Activated naive CD4-positive, alpha-beta T cell treated with anti-CD3 and anti-CD28 coated beads, Interleukin-2, amount 10 ng/mL, durations not matched to agents 7 days and 5 days (primary cell): ENCODE results near the gene CDKAL1.

Source experiments
- CTCF ChIA-PET: fragments of 350-600 bp; sonication (Branson Sonifier 250); formaldehyde crosslinking; loops from one replicate; lab custom pipeline; 2021; ENCODE audit warnings: antibody characterized with exemption; lab: Charles Lee
- DNase-seq: peaks from one replicate; pipeline ENCODE4 v3.0.0-alpha.2; 2020
- H3K27ac Mint-ChIP-seq: one replicate; pipeline ENCODE4 v1.8.0; 2021; ENCODE audit warnings: mild to moderate bottlenecking, moderate library complexity, mixed read lengths
- H3K27me3 Mint-ChIP-seq: one replicate; pipeline ENCODE4 v1.8.0; 2021; ENCODE audit warnings: mild to moderate bottlenecking, mixed read lengths
- H3K36me3 Mint-ChIP-seq: one replicate; pipeline ENCODE4 v1.8.0; 2021; ENCODE audit warnings: mixed read lengths
- H3K4me1 Mint-ChIP-seq: one replicate; pipeline ENCODE4 v1.8.0; 2021; ENCODE audit warnings: mixed read lengths
- H3K4me3 Mint-ChIP-seq: one replicate; pipeline ENCODE4 v1.8.0; 2021; ENCODE audit warnings: mild to moderate bottlenecking, moderate library complexity, mixed read lengths
- H3K9me3 Mint-ChIP-seq: one replicate; pipeline ENCODE4 v1.8.0; 2021; ENCODE audit warnings: mixed read lengths

Gene CDKAL1

GRCh38 chr6:20879526-20879925 lies 345.3 kb downstream of the CDKAL1 start:
- CTCF ChIA-PET, result no interaction called here
- H3K4me3 Mint-ChIP-seq, result no peak overlapping the region
- peaks cover 16% of the 10 kb centered on the region for H3K36me3 Mint-ChIP-seq
- H3K27ac Mint-ChIP-seq, result no peak overlapping the region
- DNase-seq, result no peak
- H3K9me3 Mint-ChIP-seq, result peaks cover 7% of the 10 kb centered on the region
- H3K4me1 Mint-ChIP-seq, result no peaks in the 10 kb centered on the region
- no peaks in the 10 kb centered on the region for H3K27me3 Mint-ChIP-seq

GRCh38 chr6:20881365-20881764 lies 347.1 kb downstream of the CDKAL1 start:
- H3K4me1 Mint-ChIP-seq, result no peaks in the 10 kb centered on the region
- no peak for DNase-seq
- no peaks in the 10 kb centered on the region for H3K27me3 Mint-ChIP-seq
- CTCF ChIA-PET, result interaction anchor here (0.8 kb wide), 1 partner anchor 1690 kb away, joined by 3 read pairs; no protein-coding TSS in a partner anchor
- H3K36me3 Mint-ChIP-seq, result peaks cover 16% of the 10 kb centered on the region
- peaks cover 19% of the 10 kb centered on the region for H3K9me3 Mint-ChIP-seq
- H3K4me3 Mint-ChIP-seq, result no peak overlapping the region
- no peak overlapping the region for H3K27ac Mint-ChIP-seq

- CTCF ChIA-PET, result interaction anchor here (0.6 to 0.8 kb wide), 2 partner anchors 529 to 1689 kb away, joined by 3 read pairs; no protein-coding TSS in a partner anchor
- Mint-ChIP-seq H3K36me3 (peaks cover 16% of the 10 kb centered on the region), H3K9me3 (peaks cover 22% of the 10 kb centered on the region), H3K4me3 (no peak overlapping the region), H3K27ac (no peak overlapping the region), H3K4me1 (no peaks in the 10 kb centered on the region), H3K27me3 (no peaks in the 10 kb centered on the region)
- no peak for DNase-seq
Observed at GRCh38 chr6:20882014-20882413, 347.8 kb downstream of the CDKAL1 start.

GRCh38 chr6:20885076-20885475 lies 350.8 kb downstream of the CDKAL1 start:
- peaks cover 15% of the 10 kb centered on the region for H3K36me3 Mint-ChIP-seq
- CTCF ChIA-PET, result no interaction called here
- H3K27me3 Mint-ChIP-seq, result no peaks in the 10 kb centered on the region
- no peak for DNase-seq
- no peaks in the 10 kb centered on the region for H3K4me1 Mint-ChIP-seq
- no peak overlapping the region for H3K27ac Mint-ChIP-seq
- no peak overlapping the region for H3K4me3 Mint-ChIP-seq
- peaks cover 28% of the 10 kb centered on the region for H3K9me3 Mint-ChIP-seq

GRCh38 chr6:20891161-20891560 lies 356.9 kb downstream of the CDKAL1 start:
- CTCF ChIA-PET, result no interaction called here
- no peaks in the 10 kb centered on the region for H3K27me3 Mint-ChIP-seq
- no peaks in the 10 kb centered on the region for H3K4me1 Mint-ChIP-seq
- no peak overlapping the region for H3K4me3 Mint-ChIP-seq
- peaks cover 2% of the 10 kb centered on the region for H3K36me3 Mint-ChIP-seq
- no peak for DNase-seq
- no peak overlapping the region for H3K27ac Mint-ChIP-seq
- H3K9me3 Mint-ChIP-seq, result peaks cover 10% of the 10 kb centered on the region

GRCh38 chr6:20892365-20892764 lies 358.1 kb downstream of the CDKAL1 start:
- Mint-ChIP-seq H3K4me3 (no peak overlapping the region), H3K27ac (no peak overlapping the region), H3K27me3 (no peaks in the 10 kb centered on the region), H3K4me1 (no peaks in the 10 kb centered on the region), H3K9me3 (peaks cover 4% of the 10 kb centered on the region), H3K36me3 (peaks cover 3% of the 10 kb centered on the region)
- DNase-seq, result no peak
- CTCF ChIA-PET, result no interaction called here

- Mint-ChIP-seq H3K27ac (no peak overlapping the region), H3K4me1 (no peaks in the 10 kb centered on the region), H3K4me3 (no peak overlapping the region), H3K9me3 (peaks cover 2% of the 10 kb centered on the region), H3K36me3 (peaks cover 2% of the 10 kb centered on the region), H3K27me3 (no peaks in the 10 kb centered on the region)
- no peak for DNase-seq
- CTCF ChIA-PET, result no interaction called here
Observed at GRCh38 chr6:20893412-20893811, 359.2 kb downstream of the CDKAL1 start.

GRCh38 chr6:20900389-20901160 lies 366.3 kb downstream of the CDKAL1 start:
- no peaks in the 10 kb centered on the region for H3K27me3 Mint-ChIP-seq
- H3K4me3 Mint-ChIP-seq, result no peak overlapping the region
- peaks cover 20% of the 10 kb centered on the region for H3K9me3 Mint-ChIP-seq
- no peaks in the 10 kb centered on the region for H3K4me1 Mint-ChIP-seq
- DNase-seq, result no peak
- CTCF ChIA-PET, result no interaction called here
- no peak overlapping the region for H3K27ac Mint-ChIP-seq
- H3K36me3 Mint-ChIP-seq, result peaks cover 2% of the 10 kb centered on the region

- CTCF ChIA-PET, result no interaction called here
- H3K27ac Mint-ChIP-seq, result no peak overlapping the region
Observed at GRCh38 chr6:20905377-20905776, 371.1 kb downstream of the CDKAL1 start.

GRCh38 chr6:20906945-20907344 lies 372.7 kb downstream of the CDKAL1 start:
- Mint-ChIP-seq H3K27me3 (no peaks in the 10 kb centered on the region), H3K9me3 (peaks cover 17% of the 10 kb centered on the region), H3K4me1 (no peaks in the 10 kb centered on the region), H3K36me3 (no peaks in the 10 kb centered on the region), H3K4me3 (no peak overlapping the region), H3K27ac (no peak overlapping the region)
- CTCF ChIA-PET, result no interaction called here
- no peak for DNase-seq

More at GRCh38 chr6:20905377-20905776, 371.1 kb downstream of the CDKAL1 start:
- Mint-ChIP-seq H3K4me3 (no peak overlapping the region), H3K9me3 (peaks cover 21% of the 10 kb centered on the region), H3K27me3 (no peaks in the 10 kb centered on the region), H3K4me1 (no peaks in the 10 kb centered on the region), H3K36me3 (no peaks in the 10 kb centered on the region)
- no peak for DNase-seq

- CTCF ChIA-PET, result no interaction called here
- peaks cover 14% of the 10 kb centered on the region for H3K9me3 Mint-ChIP-seq
- no peaks in the 10 kb centered on the region for H3K36me3 Mint-ChIP-seq
- H3K4me1 Mint-ChIP-seq, result no peaks in the 10 kb centered on the region
- no peak overlapping the region for H3K27ac Mint-ChIP-seq
- no peaks in the 10 kb centered on the region for H3K27me3 Mint-ChIP-seq
- no peak overlapping the region for H3K4me3 Mint-ChIP-seq
- no peak for DNase-seq
Observed at GRCh38 chr6:20907486-20908071, 373.3 kb downstream of the CDKAL1 start.

- peaks cover 2% of the 10 kb centered on the region for H3K36me3 Mint-ChIP-seq
- H3K27me3 Mint-ChIP-seq, result no peaks in the 10 kb centered on the region
- no peaks in the 10 kb centered on the region for H3K4me1 Mint-ChIP-seq
- peaks cover 13% of the 10 kb centered on the region for H3K9me3 Mint-ChIP-seq
- DNase-seq, result no peak
- CTCF ChIA-PET, result no interaction called here
- no peak overlapping the region for H3K4me3 Mint-ChIP-seq
- H3K27ac Mint-ChIP-seq, result no peak overlapping the region
Observed at GRCh38 chr6:20909621-20910020, 375.4 kb downstream of the CDKAL1 start.

GRCh38 chr6:20911712-20912111 lies 377.5 kb downstream of the CDKAL1 start:
- CTCF ChIA-PET, result no interaction called here
- Mint-ChIP-seq H3K4me3 (no peak overlapping the region), H3K27ac (no peak overlapping the region), H3K27me3 (no peaks in the 10 kb centered on the region), H3K4me1 (no peaks in the 10 kb centered on the region), H3K9me3 (peaks cover 7% of the 10 kb centered on the region), H3K36me3 (peaks cover 2% of the 10 kb centered on the region)
- DNase-seq, result no peak

GRCh38 chr6:20915156-20915555 lies 380.9 kb downstream of the CDKAL1 start:
- H3K36me3 Mint-ChIP-seq, result peaks cover 2% of the 10 kb centered on the region
- H3K4me1 Mint-ChIP-seq, result no peaks in the 10 kb centered on the region
- no peaks in the 10 kb centered on the region for H3K27me3 Mint-ChIP-seq
- CTCF ChIA-PET, result no interaction called here
- no peak overlapping the region for H3K4me3 Mint-ChIP-seq
- no peak overlapping the region for H3K27ac Mint-ChIP-seq
- DNase-seq, result no peak
- H3K9me3 Mint-ChIP-seq, result peaks cover 7% of the 10 kb centered on the region

GRCh38 chr6:20915626-20916025 lies 381.4 kb downstream of the CDKAL1 start:
- Mint-ChIP-seq H3K4me3 (no peak overlapping the region), H3K9me3 (peaks cover 7% of the 10 kb centered on the region), H3K36me3 (peaks cover 2% of the 10 kb centered on the region), H3K4me1 (no peaks in the 10 kb centered on the region), H3K27me3 (no peaks in the 10 kb centered on the region), H3K27ac (no peak overlapping the region)
- no peak for DNase-seq
- CTCF ChIA-PET, result no interaction called here
